Measurements from ENCODE around the gene KAZN.

KAZN gene

DNA sequence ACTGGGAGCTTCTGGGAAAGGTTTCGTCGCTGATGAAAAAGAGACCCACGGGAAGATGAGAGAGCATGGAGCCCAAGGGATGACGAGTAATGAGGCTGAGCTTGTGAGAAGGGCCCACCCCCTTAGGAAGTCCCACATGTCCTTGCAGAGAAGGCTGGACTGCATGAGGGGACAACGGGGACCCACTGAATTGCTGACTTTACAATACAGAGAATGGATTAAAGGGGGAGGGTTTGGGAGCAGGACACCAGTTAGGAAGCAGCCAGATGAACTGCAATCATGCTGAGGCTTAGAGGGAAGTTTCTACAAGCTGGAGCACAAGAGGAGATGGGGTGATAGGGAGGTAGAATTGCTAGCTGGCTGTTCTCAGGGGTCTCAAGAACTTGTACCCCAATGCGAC is 549.5 kb downstream of the KAZN start:
- DNase-seq (ENCODE audit: low read depth) = no peak

DNA sequence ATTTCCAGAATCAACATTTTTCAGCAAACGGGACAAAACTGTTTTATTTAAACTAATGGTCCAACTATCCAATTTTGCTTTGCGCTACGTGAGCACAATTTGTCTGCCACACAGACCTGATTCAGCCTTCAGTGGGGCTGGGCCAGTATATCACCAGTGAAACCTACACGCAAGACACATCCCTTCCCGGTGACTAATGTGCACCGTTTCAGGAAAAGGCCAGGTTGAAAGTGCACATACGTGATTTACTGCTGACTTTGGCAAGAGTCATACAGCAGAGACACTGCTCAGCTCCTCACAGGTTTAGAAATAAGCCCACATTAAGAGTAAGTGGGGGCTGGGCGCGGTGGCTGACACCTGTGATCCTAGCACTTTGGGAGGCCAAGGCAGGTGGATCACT is 550.0 kb downstream of the KAZN start:
- DNase-seq (ENCODE audit: low read depth) = no peak

DNA sequence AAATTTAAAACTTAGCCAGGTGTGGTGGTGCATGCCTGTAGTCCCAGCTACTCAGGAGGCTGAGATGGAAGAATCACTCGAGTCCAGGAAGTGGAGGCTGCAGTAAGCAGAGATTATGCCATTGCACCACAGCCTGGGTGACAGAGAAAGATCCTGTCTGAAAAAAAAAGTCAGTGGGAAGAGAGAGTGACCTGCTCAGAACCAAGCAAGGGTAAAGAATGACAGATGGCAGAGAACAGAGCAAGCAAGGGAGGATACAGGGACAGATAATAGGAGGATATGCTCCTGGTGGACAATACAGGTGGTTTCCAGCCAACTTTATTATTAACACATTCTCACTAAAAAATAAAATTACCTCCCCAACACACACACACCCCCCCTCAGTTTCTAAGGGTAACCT is 550.5 kb downstream of the KAZN start:
- no peak for DNase-seq (ENCODE audit: low read depth)

DNA sequence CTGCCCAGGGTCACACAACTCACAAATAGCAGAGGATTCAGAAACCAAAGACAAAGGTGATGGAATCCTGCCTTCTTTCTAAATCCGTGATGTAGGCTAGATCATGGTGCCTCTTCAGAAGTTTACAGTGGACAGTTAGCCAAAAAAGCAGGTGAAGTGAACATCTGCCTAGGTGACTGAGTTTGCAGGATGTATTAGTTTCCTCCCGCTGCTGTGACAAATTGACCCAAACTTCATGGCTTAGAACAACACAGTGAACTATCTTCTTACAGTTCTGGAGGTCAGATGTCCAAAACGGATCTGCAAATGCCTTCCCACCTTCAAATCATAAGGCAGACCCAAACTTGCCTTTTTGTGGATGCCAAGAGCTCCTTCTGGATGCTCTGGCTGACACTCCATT is 551.9 kb downstream of the KAZN start:
- DNase-seq (ENCODE audit: low read depth) = no peak

DNA sequence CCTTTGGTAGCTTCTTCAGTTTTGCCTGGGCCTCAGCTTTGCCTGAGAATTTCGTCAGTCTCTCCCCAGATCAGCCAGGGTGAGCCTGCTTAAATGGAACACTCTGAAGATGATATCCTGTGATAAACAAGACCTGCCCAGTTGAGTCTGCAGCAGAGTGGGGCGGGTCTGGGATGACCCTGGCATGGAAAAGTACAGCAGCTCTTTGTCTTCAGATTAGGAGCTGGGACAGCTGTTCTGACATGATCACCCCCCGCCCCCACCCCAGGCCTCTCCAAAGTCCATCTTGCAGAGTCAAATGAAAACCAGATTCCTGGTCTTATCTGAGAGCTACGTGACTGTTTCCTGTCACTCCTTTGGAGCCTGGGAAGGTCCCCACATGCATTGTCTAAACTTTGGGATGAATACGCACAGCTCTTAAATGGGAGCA is 552.9 kb downstream of the KAZN start:
- no peak for DNase-seq (ENCODE audit: low read depth)

DNA sequence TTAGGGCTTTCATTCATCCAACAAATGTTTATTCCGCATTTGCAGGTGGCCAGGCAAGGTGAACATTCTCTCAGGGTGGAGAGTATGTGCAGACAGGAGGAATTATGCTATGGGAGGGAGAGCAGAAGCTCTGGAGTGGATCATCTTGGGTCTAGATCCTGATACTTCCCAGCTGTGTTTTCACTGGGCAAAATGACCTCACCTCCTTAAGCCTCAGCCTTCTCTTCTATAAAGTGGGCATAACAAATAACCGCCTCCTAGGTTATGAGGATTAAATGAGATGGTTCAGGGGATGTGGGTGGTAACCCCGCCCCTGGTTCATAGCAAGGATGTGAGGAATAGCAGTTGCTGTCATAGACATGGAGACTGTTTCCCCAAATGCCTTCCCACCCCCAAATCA is 553.4 kb downstream of the KAZN start:
- DNase-seq (ENCODE audit: low read depth) = no peak

DNA sequence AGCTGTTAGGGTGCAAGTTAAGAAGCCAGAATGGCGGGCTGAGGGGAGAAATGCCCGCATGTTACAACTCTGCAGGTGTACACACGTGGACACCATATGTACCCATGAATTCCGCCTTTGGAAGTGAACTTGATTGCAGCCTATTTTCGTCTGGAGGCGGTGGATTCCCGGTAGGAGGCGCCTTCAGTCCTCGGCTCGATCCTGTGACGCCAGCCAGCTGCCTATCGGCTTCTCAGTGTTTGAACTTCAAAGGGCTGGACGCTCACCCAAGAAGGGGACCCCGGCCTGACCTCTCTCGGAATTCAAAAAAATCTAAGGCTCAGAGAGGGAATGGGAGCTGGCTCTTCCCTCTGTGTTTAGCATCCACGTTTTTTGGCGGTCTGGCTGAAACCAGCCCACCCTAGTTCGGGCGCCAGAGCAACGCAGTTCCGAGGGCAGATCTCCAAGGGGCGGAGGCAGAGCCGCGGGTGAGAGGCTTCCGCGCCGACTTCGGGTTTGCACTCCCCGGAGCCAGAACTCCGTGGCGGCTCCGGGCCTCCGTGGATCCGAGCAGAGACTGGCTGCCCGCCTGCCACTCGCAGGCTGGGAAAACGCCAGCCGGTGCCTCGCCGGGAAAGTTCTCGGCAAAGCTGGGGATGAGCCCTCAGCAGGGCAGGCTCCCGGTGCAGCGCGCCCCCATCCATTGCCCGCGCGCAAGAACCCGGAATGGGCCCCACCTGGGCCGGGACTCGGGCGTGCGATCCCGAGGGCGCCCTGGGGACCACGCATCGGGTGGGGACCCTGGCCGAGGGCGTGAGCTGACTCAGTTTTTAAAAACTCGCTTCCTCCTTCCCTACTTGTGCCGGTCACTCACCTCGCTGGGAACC is 554.1 kb downstream of the KAZN start:
- DNase-seq (ENCODE audit: low read depth) = no peak

DNA sequence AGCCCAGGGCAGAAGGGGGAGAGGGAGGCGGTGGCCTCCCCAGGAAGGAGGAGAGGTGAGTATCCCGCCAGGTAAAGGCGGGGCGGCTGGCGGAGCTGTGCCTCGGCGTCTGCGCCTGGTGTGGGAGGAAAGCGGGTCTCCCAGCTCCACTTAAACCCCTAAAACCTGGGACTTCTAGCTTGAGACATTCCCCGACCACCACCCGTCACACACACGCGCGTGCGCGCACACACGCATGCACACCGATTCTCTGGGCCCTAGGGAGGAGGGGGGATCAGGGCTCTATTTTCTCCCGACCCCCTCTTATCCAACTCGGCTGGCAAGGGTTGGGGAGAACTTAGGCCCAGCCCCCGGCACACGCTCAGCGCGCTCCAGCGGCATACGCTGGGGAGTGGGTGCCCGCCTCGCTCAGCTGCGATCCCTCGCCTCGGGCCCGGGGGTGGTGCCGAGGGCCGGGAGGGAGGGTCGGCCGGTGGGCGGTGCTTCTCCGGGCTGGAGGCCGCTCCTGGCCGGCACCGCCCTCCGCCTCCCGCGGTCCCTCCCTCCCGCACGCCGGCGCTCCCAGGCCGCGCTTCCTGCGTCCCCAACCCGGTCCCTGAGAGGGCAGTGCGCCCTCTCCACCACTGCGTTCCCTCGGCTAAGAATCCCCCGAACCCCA is 554.8 kb downstream of the KAZN start, which contains the start of gene TMEM51:
Gene TMEM51 (plus strand): TSS at position 564 of the 658 bp plus-strand sequence. CDS start 61,341 bp downstream, outside the sequence.
- no peak for DNase-seq (ENCODE audit: low read depth)

DNA sequence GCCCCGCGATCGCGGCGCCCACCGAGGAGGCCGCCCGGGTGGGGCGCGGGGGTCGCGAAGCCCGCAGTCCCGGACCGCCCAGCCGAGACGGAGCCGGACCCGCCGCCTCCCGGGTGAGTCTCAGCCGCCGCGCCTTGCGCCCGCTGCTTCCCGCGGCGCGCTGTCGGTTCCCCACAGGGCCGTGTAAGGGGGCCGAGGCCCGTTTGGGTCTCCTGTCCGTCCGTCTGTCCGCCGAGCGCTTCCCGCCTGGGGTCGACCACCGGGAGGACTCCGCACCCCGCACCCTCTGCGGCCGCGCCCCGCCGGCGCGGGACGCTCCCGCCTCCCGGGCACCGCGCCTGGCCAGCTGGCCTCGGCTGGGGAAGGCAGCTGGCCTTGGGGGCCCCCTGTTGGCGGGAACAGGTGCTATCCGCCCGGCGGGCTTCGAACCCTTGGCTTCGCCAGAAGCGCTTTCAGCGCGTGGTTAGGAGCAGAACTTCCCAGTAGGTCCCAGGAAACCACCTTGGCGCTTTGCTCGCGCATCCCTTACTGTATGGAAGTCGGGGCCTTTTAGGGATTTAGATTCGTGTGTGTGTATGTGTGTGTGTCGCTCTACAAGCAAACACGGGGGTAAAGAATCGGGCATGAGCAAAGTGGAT is 555.5 kb downstream of the KAZN start:
- DNase-seq (ENCODE audit: low read depth) = peak; percentile 10

DNA sequence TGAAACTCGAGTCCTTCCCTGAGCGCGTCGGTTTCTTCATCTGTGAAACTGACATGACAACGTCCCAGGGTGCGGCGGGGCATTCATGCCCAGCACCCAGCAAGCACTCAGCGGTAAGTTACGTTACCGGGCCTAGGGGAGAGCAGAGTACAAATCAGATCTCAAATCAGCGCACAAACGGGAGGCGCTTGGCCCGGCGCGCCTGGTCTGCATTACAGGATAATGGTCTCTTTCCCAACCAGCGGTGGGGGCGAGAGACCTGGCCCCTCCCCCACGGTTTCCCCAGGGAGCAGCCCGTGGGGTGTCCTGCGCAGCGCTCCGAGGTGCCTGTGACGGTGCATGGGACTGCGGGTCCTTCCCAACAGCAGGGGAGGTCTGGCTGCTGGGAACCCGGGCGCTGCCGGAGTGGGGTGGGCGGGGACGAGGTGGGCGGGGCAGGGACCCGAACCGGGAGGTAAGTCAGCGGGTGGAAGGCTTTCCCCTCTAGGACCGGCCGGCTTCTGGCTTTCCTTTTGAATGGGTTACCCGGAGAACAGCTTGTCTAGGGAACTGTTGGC is 556.1 kb downstream of the KAZN start:
- DNase-seq (ENCODE audit: low read depth) = no peak

DNA sequence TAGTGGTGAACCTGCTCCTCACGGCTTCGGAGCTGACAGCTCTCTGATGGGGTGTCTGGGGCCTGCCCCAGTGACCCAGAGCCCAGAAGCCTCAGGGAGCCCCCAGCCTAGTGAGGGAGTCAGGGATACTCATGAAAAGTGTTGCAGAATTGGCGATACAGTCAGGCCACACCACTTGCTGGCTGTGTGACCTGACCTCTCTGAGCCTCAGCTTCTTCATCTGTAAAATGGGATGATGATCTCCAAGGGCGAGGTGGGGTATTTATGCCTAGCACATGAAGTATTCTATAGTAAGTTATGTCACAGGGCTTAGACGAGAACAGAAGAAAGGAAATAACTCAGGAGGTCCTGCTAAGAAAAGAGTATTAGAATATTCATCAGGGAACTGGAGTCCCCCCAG is 556.7 kb downstream of the KAZN start:
- DNase-seq (ENCODE audit: low read depth) = no peak

DNA sequence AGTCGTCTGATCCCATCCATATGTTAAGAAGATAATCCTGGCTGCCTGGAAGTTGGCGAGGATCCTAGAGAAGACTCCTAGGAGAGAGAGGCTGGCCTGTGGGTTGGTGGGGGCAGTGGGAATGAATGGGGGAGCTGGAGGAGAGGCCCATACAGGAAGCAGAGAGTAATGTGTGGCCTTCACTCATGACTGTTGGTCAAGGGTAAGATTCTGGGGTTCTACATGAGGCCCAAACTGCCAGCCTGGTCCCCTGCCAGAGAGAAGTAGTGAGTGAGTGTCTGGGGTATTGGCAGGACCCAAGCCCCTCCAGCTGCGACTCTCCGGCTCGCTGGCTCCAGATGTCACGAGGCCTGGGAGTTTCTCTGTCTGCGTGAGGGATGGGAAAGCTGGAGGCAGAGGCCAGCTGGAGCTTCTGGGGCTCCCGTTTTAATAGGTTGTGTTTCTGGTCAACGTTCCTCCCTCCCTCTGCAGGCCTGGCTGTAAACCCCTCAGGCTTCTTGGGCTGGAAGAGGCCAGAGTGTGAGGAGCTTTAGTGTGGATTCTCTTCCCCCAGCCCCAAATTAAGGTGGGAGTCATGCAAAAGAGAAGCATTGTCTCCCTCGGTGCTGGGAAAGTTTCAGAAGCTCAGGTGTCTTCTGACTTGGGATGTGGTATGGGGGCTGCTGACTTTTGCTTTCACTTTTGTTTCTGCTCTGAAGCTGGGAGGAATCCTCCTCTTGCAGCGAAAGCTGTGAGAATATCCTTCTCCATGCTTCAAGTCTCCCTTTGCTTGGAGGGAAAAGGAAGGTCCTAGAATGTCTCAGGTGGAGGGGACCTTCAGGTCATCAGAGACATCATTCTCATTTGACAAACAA is 557.6 kb downstream of the KAZN start:
- DNase-seq (ENCODE audit: low read depth) = no peak

DNA sequence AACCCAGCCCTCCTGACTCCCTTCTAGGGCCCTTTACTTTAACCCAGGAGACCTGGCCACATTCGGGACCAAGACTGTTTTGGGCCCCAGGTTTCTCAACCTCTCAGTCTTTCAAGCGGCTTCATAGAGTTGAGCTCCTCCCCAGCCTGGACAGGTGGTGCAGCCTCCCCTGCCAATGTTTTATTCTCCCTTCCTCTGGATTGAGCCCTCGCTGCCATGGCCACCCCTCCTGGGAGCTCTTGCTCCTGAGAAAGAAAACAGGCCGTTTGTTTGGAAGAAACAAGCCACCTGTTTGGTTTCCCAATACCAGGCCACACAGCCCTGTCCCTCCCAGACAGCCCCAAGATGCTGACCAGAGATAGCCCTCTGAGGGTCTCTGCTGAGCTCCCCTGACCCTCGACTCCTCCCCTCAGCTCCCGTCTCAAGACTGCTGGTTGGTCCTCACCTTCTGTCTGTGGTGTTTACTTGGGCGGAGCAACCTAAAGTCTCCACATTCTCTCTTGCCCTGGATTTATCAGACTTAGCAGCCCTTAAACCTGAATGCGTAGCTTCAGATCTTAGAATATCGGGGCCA is 558.4 kb downstream of the KAZN start:
- DNase-seq (ENCODE audit: low read depth) = no peak

DNA sequence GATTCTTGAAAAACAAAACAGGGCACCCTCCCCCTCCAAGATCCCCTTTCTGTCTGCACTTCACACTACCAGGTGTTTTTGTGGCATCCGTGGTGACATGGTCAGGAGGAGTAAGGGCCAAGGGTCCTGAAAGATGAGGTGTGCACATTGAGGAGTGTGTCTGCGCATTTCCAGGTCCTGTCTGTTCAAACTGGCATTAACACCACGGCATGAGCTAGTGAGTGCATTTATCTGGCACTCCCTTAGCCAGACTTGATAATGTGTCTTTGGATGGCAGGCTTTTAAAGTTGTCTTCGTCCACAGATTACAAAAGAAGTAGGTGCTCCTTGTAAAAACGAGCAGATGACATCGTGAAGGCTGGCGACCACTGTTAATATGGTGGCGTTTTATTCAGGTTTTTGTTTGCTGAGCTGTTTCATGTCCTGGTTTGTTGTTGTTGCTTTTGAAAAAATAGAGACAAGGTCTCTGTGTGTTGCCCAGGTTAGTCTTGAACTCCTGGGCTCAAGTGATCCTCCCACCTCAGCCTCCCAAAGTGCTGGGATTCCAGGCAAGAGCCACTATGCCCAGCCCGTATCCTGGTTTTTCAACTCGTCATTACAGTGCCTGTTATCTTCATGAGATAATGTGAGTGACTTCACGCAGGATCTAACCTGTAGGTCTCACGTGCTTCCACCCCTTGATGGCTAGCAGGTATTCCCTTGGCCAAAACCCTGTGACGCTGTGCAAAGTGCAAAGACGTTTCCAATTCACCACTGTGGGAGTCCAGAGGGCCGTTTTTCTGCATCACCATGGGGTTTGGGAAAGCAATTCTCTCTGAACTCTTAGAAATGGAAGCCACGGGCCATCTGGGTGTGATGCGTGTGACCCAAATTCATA is 559.3 kb downstream of the KAZN start:
- no peak for DNase-seq (ENCODE audit: low read depth)

DNA sequence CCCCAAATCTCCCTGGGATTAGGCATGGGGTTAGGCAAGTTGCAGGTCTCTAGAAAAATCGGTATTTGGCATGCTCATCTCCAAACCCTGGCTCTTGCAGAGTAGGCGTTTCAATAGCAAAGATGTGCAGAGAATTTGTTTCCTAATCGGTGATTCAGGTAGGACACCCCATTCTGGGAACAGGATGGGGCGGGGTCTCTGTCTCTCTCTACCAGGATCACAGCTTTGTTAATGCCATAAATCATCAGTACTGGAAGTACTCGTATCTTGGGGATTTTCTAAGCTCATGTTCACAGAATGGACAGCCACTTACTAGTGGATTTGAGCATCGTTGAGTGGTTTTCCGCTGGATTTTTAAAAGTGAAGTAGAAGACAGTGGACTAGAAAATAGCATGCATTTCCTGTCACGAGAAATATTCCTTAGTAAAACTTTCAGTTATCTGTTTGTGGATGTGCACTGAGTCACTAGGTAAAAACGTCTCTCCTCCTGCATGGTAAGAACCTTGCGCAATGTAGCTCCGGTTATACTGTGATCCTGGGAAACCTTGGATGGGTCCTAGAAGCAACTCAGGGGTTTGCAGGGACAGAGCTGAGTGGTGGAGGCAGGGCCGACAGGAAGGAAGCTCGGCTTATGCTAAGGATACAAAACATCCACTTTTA is 560.2 kb downstream of the KAZN start:
- no peak for DNase-seq (ENCODE audit: low read depth)

DNA sequence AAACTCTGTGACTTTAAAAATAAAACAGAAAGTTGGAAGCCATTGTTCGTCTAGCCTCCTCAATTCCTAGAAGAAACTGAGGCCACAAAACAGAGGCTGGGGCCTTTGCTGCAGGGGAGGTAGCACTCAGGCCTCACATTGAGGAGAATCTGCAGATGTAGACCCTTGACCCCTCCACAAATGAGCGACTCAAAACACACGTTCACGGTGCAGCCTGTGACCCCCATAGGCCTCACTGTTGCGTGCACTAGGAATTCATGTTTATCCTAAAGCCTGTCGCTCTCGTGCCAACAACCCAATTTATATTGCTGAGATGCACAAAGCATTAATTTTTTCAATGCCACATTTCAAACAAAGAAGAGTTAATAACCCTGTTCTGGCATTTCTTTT is 560.7 kb downstream of the KAZN start:
- no peak for DNase-seq (ENCODE audit: low read depth)

DNA sequence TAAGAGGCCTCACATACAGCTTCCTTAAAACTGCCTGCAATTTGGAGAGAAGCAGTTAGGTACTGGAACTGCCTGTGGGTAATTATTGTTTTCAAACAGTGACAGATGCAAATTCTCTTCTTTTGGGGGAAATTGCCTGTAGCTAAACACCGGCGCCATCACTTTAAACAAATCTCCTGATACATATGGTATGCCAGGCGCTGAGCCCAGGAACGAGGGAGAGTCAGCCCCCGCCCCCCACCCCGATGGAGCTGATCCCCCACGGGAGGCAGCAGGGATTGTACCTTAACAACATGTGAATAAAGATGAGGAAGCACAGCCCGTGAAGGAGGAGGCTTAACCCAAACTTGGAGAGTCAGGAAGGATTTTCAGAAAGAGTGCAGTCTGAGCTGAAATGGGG is 562.1 kb downstream of the KAZN start:
- no peak for DNase-seq (ENCODE audit: low read depth)

DNA sequence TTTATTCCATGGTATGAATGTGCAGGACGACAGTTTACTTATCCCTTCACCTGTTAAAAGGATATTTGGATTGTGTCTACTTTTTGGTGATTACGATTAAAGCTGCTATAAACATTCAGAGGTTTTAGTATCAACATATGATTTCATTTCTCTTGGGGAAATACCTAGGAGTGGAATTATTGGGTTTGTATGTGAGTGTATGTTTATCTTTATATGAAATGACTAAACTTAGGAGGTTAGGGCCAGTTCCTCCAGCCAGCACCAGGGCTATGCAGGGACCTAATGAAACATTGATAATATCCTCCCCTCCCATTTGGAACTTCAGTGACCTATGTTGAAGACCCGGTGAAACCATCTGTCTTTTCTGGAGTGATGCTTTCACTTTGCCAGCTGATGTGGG is 568.9 kb downstream of the KAZN start:
- DNase-seq (ENCODE audit: low read depth) = no peak

Measured in stimulated activated CD8-positive, alpha-beta memory T cell treated with anti-CD3 and anti-CD28 coated beads, Interleukin-7, amount 100 ng/mL, for 24 hours (primary cell).